ENCODE results near the gene PPP6R1.

The PPP6R1 gene

GRCh38 chr19:55258828-55259539 lies at the start of gene PPP6R1:
TSS of gene PPP6R1 (minus strand) at chr19:55259017. CDS start at chr19:55247103, 11,914 bp downstream.
- TF ChIP-seq CTCF (conservative IDR thresholded peaks at IDR 0.05) (no peak), ZFX (IDR thresholded peaks at IDR 0.05) (peak; percentile 89; the same call in 1 of the 2 replicates)
- peak within 1 kb of the TSS; percentile 93 for H3K27ac ChIP-seq

GRCh38 chr19:55308281-55308680 lies 49.5 kb upstream of the PPP6R1 start:
- H3K27ac ChIP-seq, result no peak overlapping the region
- no peak for TF ChIP-seq ZFX (IDR thresholded peaks at IDR 0.05)
- TF ChIP-seq CTCF (conservative IDR thresholded peaks at IDR 0.05), result no peak

- no peak overlapping the region for H3K27ac ChIP-seq
- no peak for TF ChIP-seq CTCF (conservative IDR thresholded peaks at IDR 0.05)
- no peak for TF ChIP-seq ZFX (IDR thresholded peaks at IDR 0.05)
These were observed 47.9 kb upstream of the PPP6R1 start for GRCh38 chr19:55306712-55307111.

- TF ChIP-seq CTCF (conservative IDR thresholded peaks at IDR 0.05) (no peak), ZFX (IDR thresholded peaks at IDR 0.05) (no peak)
- no peak overlapping the region for H3K27ac ChIP-seq
These were observed 47.3 kb upstream of the PPP6R1 start for GRCh38 chr19:55305983-55306562.

- TF ChIP-seq ZFX (IDR thresholded peaks at IDR 0.05) (no peak), CTCF (conservative IDR thresholded peaks at IDR 0.05) (no peak)
- no peak overlapping the region for H3K27ac ChIP-seq
These were observed 46.7 kb upstream of the PPP6R1 start for GRCh38 chr19:55305491-55305890.

- TF ChIP-seq ZFX (IDR thresholded peaks at IDR 0.05), result no peak
- no peak overlapping the region for H3K27ac ChIP-seq
These were observed 46.2 kb upstream of the PPP6R1 start for GRCh38 chr19:55304980-55305379.

GRCh38 chr19:55304279-55304978 lies 45.6 kb upstream of the PPP6R1 start:
- TF ChIP-seq ZFX (IDR thresholded peaks at IDR 0.05), result no peak
- no peak overlapping the region for H3K27ac ChIP-seq

- TF ChIP-seq ZFX (IDR thresholded peaks at IDR 0.05) (no peak), CTCF (conservative IDR thresholded peaks at IDR 0.05) (no peak)
- H3K27ac ChIP-seq, result no peak overlapping the region
These were observed 44.7 kb upstream of the PPP6R1 start for GRCh38 chr19:55303477-55303876.
